COR-L47 (cell line): Measurements from ENCODE around the gene MDM2.
"Not testable (repeated sequence)": the region's sequence is repeated elsewhere in the genome, so short reads cannot be mapped to it uniquely, and the experiment has no call there.

Experiments
- DNase-seq: peaks from one replicate; lab custom pipeline; 2025; lab: John Stamatoyannopoulos, UW

MDM2 gene

GRCh38 chr12:68806488-68807237 lies 1.3 kb upstream of the MDM2 start:
- no peak for DNase-seq

GRCh38 chr12:68807274-68807575 lies 752 bp upstream of the MDM2 start:
- not testable (repeated sequence) for DNase-seq

- peak; percentile 87 for DNase-seq
Measured at GRCh38 chr12:68808388-68809189, 612 bp downstream of the MDM2 start.

GRCh38 chr12:68809190-68810026 lies 1.4 kb downstream of the MDM2 start:
- DNase-seq: no peak

GRCh38 chr12:68810027-68810389 lies 2.0 kb downstream of the MDM2 start:
- not testable (repeated sequence) for DNase-seq

- not testable (repeated sequence) for DNase-seq
Measured at GRCh38 chr12:68811573-68811972, 3.6 kb downstream of the MDM2 start.

- DNase-seq: no peak
Measured at GRCh38 chr12:68812553-68813241, 4.7 kb downstream of the MDM2 start.

GRCh38 chr12:68813242-68813593 lies 5.2 kb downstream of the MDM2 start:
- no peak for DNase-seq

- DNase-seq: no peak
Measured at GRCh38 chr12:68814490-68815231, 6.7 kb downstream of the MDM2 start.

- DNase-seq: no peak
Measured at GRCh38 chr12:68815232-68815927, 7.4 kb downstream of the MDM2 start.

- DNase-seq: no peak
Measured at GRCh38 chr12:68815928-68816800, 8.2 kb downstream of the MDM2 start.

GRCh38 chr12:68819481-68819880 lies 11.5 kb downstream of the MDM2 start:
- not testable (repeated sequence) for DNase-seq

GRCh38 chr12:68821357-68822188 lies 13.6 kb downstream of the MDM2 start:
- no peak for DNase-seq

GRCh38 chr12:68823696-68824095 lies 15.7 kb downstream of the MDM2 start:
- DNase-seq: no peak

- no peak for DNase-seq
Measured at GRCh38 chr12:68824131-68824530, 16.2 kb downstream of the MDM2 start.

GRCh38 chr12:68824597-68825250 lies 16.7 kb downstream of the MDM2 start:
- no peak for DNase-seq

- DNase-seq: no peak
Measured at GRCh38 chr12:68825569-68826217, 17.7 kb downstream of the MDM2 start.
